ENCODE measurements around the gene KCND3. TPM values are rescaled to one million over a fixed set of nuclear protein-coding genes. Genes with fewer than 3 reads are reported as not detected.

Gene KCND3
- total RNA-seq, 2 experiments from 2014 or later = not detected

DNA sequence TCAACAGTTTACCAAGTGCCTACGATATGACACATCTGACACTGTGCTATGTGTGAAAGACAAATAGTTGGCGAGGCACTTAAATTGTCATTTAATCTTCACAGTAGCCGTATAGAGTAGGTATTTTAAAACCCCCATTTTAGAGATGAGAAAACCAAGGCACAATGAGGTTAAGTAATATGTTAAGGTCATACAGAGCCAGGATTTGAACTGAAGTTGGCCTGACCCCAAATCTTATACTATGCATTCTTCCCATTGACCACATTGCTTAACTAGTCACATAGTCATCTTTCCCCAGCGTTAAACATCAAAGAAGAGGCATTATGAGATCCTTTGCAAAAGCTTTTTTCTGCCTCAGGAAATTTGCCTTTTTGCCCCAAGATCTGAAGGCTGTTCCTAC, 254.1 kb downstream of the KCND3 start:
- Mint-ChIP-seq H3K9me3 (no peaks in the 10 kb centered on the region), H3K27ac (no peak overlapping the region), H3K36me3 (ENCODE audit: low read depth) (no peaks in the 10 kb centered on the region), H3K27me3 (peaks cover 19% of the 10 kb centered on the region), H3K4me3 (no peak overlapping the region), H3K4me1 (peaks cover 30% of the 10 kb centered on the region)
- ChIA-PET POLR2A (interaction anchor here (5.3 to 7.1 kb wide), 2 partner anchors 8 to 19 kb away, joined by 32 to 48 read pairs; partner anchors contain the start of gene DDX20), CTCF (interaction anchor here (1.6 to 5.8 kb wide), 3 partner anchors 12 to 227 kb away, joined by 7 to 39 read pairs (median 16); no protein-coding TSS in a partner anchor)
- DNase-seq = no peak

DNA sequence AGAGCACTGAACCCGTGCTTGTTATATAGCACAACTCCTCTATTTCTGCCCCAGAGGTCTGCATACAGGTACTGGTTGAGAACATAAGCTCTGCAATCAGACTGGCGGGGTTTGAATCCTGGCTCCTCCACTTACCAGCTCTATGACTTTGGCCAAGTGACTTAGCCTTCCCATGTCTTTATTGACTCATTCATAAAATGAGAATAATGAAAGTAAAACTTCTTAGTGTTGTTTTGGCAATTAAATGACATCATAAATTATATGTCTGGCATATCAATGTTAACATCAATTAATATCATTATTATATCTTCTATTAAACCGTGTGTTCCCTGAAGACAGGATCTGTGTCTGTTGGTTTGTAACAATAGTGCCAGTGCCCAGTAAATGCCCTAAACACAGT, 254.6 kb downstream of the KCND3 start:
- Mint-ChIP-seq H3K4me3 (no peak overlapping the region), H3K27ac (no peak overlapping the region), H3K4me1 (peaks cover 28% of the 10 kb centered on the region), H3K9me3 (no peaks in the 10 kb centered on the region), H3K27me3 (peaks cover 16% of the 10 kb centered on the region), H3K36me3 (ENCODE audit: low read depth) (no peaks in the 10 kb centered on the region)
- ChIA-PET CTCF (interaction anchor here (0.6 to 3.0 kb wide), 3 partner anchors 12 to 25 kb away, joined by 3 to 16 read pairs (median 5); no protein-coding TSS in a partner anchor), POLR2A (interaction anchor here (7.1 kb wide), 1 partner anchor 19 kb away, joined by 48 read pairs; the partner anchor contains the start of gene DDX20)
- DNase-seq = no peak

DNA sequence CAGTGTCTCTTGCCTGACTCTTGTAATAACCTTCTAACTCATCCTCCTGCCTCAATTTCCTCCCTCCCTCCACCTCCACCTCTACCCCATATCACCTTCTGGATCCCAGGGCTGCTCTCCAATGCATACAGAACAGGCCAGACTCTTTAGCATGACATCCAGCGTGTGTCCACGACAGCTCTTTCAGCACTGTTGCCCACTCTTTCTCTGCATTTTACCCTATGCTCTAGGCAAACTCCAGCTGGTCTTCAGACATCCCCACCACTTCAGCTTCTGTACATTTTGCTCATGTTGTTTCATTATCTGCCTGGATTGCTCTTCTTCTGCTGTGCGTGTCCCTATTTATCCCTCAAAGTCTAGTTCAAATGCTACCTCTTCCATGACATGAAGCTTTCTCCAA, 255.0 kb downstream of the KCND3 start:
- ChIA-PET CTCF (interaction anchor here (0.6 to 3.0 kb wide), 3 partner anchors 13 to 25 kb away, joined by 3 to 16 read pairs (median 5); no protein-coding TSS in a partner anchor), POLR2A (interaction anchor here (1.1 to 7.1 kb wide), 2 partner anchors 20 to 110 kb away, joined by 3 to 48 read pairs; partner anchors contain the start of gene DDX20)
- H3K4me3 Mint-ChIP-seq = no peak overlapping the region
- H3K9me3 Mint-ChIP-seq = no peaks in the 10 kb centered on the region
- H3K36me3 Mint-ChIP-seq (ENCODE audit: low read depth) = no peaks in the 10 kb centered on the region
- peaks cover 15% of the 10 kb centered on the region for H3K27me3 Mint-ChIP-seq
- no peak overlapping the region for H3K27ac Mint-ChIP-seq
- peaks cover 26% of the 10 kb centered on the region for H3K4me1 Mint-ChIP-seq
- DNase-seq = no peak

DNA sequence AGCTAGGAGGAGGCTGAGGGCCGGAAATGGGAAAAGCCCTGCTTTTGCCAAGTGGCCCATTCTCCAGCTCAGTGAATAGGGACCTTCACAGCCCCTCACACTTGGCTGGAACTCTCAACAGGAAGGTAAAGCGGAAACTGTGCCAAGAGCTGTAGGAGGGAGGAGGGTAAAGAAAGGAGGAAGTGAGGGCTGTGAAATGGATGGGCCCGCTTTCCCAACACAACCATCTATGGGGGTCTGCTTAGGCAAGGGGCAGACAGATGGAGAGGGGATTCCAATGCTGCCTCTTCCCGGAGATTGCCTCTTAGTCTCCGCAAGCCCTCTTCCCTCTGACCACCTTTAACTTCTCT, 255.5 kb downstream of the KCND3 start:
- H3K27ac Mint-ChIP-seq = no peak overlapping the region
- H3K27me3 Mint-ChIP-seq = peaks cover 15% of the 10 kb centered on the region
- ChIA-PET CTCF (interaction anchor here (1.1 to 2.5 kb wide), 3 partner anchors 13 to 226 kb away, joined by 3 to 9 read pairs (median 5); no protein-coding TSS in a partner anchor), POLR2A (interaction anchor here (1.1 kb wide), 1 partner anchor 110 kb away, joined by 3 read pairs; no protein-coding TSS in a partner anchor)
- H3K4me3 Mint-ChIP-seq = no peak overlapping the region
- H3K9me3 Mint-ChIP-seq = no peaks in the 10 kb centered on the region
- peaks cover 26% of the 10 kb centered on the region for H3K4me1 Mint-ChIP-seq
- no peaks in the 10 kb centered on the region for H3K36me3 Mint-ChIP-seq (ENCODE audit: low read depth)
- no peak for DNase-seq

DNA sequence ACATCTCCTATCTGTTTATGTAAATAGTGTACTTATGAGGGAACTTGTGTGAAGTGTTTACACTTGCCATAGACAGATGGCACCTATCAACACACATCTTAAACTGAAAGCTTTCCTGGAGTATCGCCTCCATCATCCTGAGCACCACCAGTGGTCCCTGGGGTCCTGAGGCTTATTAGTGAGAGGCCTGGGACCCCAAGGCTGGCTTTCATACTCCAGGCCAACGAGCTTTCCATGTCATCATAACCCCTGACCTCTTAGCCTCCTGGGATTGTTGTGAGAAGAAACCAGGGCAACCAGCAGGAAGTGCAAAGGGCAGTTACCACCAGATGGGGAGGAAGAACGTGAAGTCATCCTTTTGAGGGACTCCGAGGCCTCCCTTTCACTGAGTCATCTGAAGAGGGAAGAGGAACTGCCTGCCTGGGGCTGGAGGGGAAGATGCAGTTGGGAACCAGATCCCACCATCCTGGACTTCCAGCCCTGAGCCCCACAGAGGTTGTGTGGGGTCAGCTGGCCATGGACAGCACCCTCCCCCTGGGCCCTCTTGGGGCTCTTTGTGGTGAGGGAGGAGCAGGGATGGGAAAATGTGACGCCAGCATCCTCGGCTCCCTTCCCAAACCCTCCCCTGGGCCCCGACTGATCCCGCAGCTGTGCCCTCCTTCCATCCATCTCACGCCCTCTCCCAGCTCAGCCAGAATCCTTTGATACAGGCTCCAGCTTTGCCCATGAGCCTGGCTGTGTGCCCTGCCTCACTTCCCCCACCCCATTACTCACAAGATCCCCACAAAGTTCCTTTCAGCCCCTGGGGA, 256.1 kb downstream of the KCND3 start:
- peaks cover 13% of the 10 kb centered on the region for H3K27me3 Mint-ChIP-seq
- ChIA-PET CTCF (interaction anchor here (1.5 to 2.5 kb wide), 3 partner anchors 14 to 225 kb away, joined by 5 to 9 read pairs (median 6); no protein-coding TSS in a partner anchor), POLR2A (interaction anchor here (1.1 kb wide), 1 partner anchor 109 kb away, joined by 3 read pairs; no protein-coding TSS in a partner anchor)
- peaks cover 23% of the 10 kb centered on the region for H3K4me1 Mint-ChIP-seq
- no peak overlapping the region for H3K27ac Mint-ChIP-seq
- no peak for DNase-seq
- no peak overlapping the region for H3K4me3 Mint-ChIP-seq
- H3K36me3 Mint-ChIP-seq (ENCODE audit: low read depth) = no peaks in the 10 kb centered on the region
- H3K9me3 Mint-ChIP-seq = no peaks in the 10 kb centered on the region

DNA sequence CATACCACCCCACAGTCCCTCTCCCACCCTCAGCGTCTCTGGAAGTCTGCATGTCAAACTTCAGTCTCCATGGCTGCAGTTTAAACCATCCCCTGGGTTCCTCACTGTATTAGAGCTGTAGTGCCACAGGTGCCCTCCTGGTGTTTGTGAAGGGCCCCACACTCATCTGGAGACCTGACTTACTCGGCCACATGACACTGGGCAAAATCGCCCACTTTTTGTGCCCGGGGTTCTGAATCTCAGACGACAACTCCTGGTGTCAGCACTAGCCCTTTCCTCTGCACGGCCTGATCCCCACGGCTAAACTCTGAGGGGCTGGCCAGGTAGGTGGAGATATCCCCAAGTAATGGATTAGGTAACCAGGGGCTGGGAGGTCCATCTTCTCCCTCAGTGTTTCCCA, 256.8 kb downstream of the KCND3 start:
- H3K36me3 Mint-ChIP-seq (ENCODE audit: low read depth) = no peaks in the 10 kb centered on the region
- CTCF ChIA-PET = interaction anchor here (1.5 to 2.9 kb wide), 4 partner anchors 15 to 225 kb away, joined by 5 to 9 read pairs (median 6); no protein-coding TSS in a partner anchor
- no peak for DNase-seq
- H3K27ac Mint-ChIP-seq = no peak overlapping the region
- POLR2A ChIA-PET = interaction anchor here (0.9 to 1.2 kb wide), 2 partner anchors 17 to 22 kb away, joined by 3 read pairs; no protein-coding TSS in a partner anchor
- no peaks in the 10 kb centered on the region for H3K9me3 Mint-ChIP-seq
- no peak overlapping the region for H3K4me3 Mint-ChIP-seq
- H3K27me3 Mint-ChIP-seq = peaks cover 8% of the 10 kb centered on the region
- H3K4me1 Mint-ChIP-seq = peaks cover 17% of the 10 kb centered on the region

- Mint-ChIP-seq H3K9me3 (no peaks in the 10 kb centered on the region), H3K36me3 (ENCODE audit: low read depth) (no peaks in the 10 kb centered on the region), H3K27ac (no peak overlapping the region), H3K4me3 (no peak overlapping the region), H3K27me3 (peaks cover 2% of the 10 kb centered on the region), H3K4me1 (peaks cover 11% of the 10 kb centered on the region)
- CTCF ChIA-PET = interaction anchor here (1.5 to 2.9 kb wide), 3 partner anchors 17 to 224 kb away, joined by 6 to 9 read pairs (median 7); no protein-coding TSS in a partner anchor
- DNase-seq = no peak
- POLR2A ChIA-PET = interaction anchor here (0.6 to 1.2 kb wide), 4 partner anchors 11 to 224 kb away, joined by 3 read pairs; no protein-coding TSS in a partner anchor
Observed at GRCh38 chr1:111731956-111732355, 257.5 kb downstream of the KCND3 start.

- no peaks in the 10 kb centered on the region for H3K27me3 Mint-ChIP-seq
- POLR2A ChIA-PET = no interaction called here
- no peak overlapping the region for H3K4me3 Mint-ChIP-seq
- no peak overlapping the region for H3K27ac Mint-ChIP-seq
- H3K36me3 Mint-ChIP-seq (ENCODE audit: low read depth) = no peaks in the 10 kb centered on the region
- H3K4me1 Mint-ChIP-seq = peaks cover 11% of the 10 kb centered on the region
- H3K9me3 Mint-ChIP-seq = no peaks in the 10 kb centered on the region
- CTCF ChIA-PET = interaction anchor here (2.9 kb wide), 1 partner anchor 16 kb away, joined by 7 read pairs; no protein-coding TSS in a partner anchor
- no peak for DNase-seq
Observed at GRCh38 chr1:111730706-111731105, 258.8 kb downstream of the KCND3 start.

DNA sequence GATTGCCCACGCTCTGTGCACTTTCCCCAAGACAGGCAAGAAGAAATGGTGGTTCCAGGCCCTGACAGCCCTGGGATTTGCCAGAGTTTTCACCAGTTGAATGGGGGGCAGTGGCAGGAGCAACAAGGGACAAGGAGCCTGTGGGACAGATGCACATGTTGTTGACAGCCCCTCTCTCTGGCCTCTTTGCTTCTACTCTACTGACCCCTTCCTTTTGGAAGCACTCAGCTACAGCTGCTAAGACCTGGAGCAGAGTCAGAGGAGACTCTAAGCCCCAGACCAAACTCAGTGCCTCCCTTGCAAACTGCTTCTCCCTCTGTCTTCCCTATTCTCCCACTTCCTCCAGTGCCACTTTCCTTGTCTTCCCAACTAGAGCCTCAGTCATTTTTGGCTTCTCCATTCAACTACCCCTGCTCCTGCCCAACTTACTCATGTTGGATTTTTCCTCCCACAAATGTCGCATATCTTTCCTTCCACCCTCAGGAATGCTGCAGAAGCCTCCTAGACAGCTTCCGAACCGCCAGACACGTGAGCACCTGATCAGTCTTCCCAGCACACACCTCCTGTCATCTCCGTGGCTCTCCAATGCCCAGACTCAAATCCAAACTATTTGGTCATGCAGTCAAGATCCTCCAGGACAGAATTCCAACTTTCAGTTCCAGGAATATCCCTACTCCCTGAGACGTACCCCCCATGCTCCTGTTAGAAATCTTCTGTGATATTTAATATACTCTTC, 259.4 kb downstream of the KCND3 start:
- DNase-seq = no peak
- Mint-ChIP-seq H3K27me3 (no peaks in the 10 kb centered on the region), H3K36me3 (ENCODE audit: low read depth) (no peaks in the 10 kb centered on the region), H3K4me3 (no peak overlapping the region), H3K27ac (no peak overlapping the region), H3K4me1 (peaks cover 11% of the 10 kb centered on the region), H3K9me3 (no peaks in the 10 kb centered on the region)
- CTCF ChIA-PET = interaction anchor here (0.9 to 2.9 kb wide), 3 partner anchors 15 to 17 kb away, joined by 3 to 7 read pairs (median 4); no protein-coding TSS in a partner anchor
- POLR2A ChIA-PET = interaction anchor here (4.8 kb wide), 1 partner anchor 8 kb away, joined by 32 read pairs; the partner anchor contains the start of gene INKA2

DNA sequence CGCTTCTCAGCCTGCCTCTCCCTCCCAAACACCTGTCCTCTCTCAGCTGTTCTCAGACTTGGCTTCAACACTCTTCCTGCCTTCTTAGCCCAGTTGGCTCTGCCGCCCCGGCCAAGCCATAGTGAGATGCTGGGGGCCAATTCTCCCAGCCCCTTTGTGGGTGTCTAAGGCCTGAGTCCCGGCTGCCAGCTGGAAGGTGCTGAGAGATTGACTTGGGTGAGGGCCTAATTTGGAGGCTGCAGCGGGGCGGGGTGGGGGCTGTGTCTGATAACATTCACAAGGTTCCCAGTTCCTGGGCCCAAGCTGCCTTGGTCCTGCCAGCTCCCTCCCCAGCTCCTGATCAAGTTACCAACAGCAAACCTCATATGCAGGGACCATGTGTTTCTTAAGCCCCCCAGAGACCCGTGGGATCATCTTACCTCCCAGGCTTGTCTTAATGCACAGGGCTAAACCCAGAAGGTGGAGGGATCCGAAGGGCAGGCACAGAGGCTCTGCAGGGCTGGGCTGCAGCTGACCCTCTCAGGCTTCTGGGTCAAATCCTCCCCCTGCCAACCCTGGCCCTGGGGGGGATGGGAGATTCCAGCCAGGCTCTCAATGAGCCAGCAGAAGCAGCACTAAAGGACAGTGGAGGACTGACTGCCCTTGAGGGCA, 260.1 kb downstream of the KCND3 start:
- CTCF ChIA-PET = interaction anchor here (0.9 to 1.2 kb wide), 3 partner anchors 10 to 18 kb away, joined by 3 to 4 read pairs (median 4); partner anchors contain the start of gene INKA2
- Mint-ChIP-seq H3K27me3 (no peaks in the 10 kb centered on the region), H3K4me3 (no peak overlapping the region), H3K27ac (no peak overlapping the region), H3K4me1 (peaks cover 11% of the 10 kb centered on the region), H3K9me3 (no peaks in the 10 kb centered on the region), H3K36me3 (ENCODE audit: low read depth) (no peaks in the 10 kb centered on the region)
- POLR2A ChIA-PET = interaction anchor here (1.2 to 4.8 kb wide), 2 partner anchors 8 to 9 kb away, joined by 3 to 32 read pairs; partner anchors contain the start of gene INKA2
- DNase-seq = no peak

DNA sequence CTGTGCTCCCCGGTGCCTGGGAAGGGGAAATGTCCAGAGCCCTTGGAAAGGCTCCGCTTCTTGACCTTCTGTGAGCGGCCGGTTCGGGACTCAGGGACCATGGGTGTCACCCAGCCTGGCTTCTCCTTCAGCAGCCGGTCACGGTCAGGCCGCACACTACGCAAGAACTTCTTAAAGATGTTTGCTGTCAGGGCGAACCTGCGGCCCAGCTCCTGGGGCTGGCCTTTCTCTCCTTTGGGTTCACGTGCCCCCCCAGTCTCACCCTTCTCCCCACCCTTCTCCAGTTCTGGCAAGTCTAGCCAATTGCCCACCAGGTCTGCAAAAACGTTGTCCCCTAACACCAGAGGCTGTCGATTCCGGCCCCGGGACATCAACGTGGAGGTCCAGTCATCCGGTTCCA, 262.4 kb downstream of the KCND3 start:
- no peak for DNase-seq
- Mint-ChIP-seq H3K4me3 (no peak overlapping the region), H3K9me3 (no peaks in the 10 kb centered on the region), H3K36me3 (ENCODE audit: low read depth) (no peaks in the 10 kb centered on the region), H3K27ac (no peak overlapping the region), H3K4me1 (peaks cover 8% of the 10 kb centered on the region), H3K27me3 (no peaks in the 10 kb centered on the region)
- POLR2A ChIA-PET = interaction anchor here (4.8 kb wide), 1 partner anchor 11 kb away, joined by 32 read pairs; the partner anchor contains the start of gene INKA2
- CTCF ChIA-PET = interaction anchor here (0.9 to 1.6 kb wide), 2 partner anchors 12 to 220 kb away, joined by 4 read pairs; no protein-coding TSS in a partner anchor

DNA sequence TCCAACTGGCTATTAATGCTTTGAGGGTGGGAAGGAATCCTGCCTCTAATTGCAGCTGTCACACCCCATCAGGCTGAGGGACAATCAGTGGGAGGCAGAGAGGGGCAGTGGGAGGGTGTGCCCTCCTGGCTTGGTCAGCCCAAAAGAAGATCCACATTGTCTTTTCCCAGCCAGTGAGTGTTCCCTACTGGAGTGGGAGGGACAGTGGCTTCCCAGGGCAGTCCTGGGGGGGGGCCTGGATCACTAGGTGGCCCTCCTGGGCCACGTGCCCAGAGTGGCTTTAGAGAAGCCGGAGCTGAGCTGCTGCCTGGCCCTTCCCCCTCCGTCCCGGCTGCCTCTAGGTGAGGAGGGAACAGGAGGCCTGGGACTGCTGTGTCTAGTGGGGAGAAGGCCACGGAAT, 264.3 kb downstream of the KCND3 start:
- ChIA-PET POLR2A (interaction anchor here (4.8 kb wide), 1 partner anchor 13 kb away, joined by 32 read pairs; the partner anchor contains the start of gene INKA2), CTCF (interaction anchor here (1.6 to 2.3 kb wide), 3 partner anchors 10 to 218 kb away, joined by 4 to 5 read pairs (median 4); no protein-coding TSS in a partner anchor)
- Mint-ChIP-seq H3K4me3 (no peak overlapping the region), H3K9me3 (no peaks in the 10 kb centered on the region), H3K27me3 (no peaks in the 10 kb centered on the region), H3K4me1 (peaks cover 14% of the 10 kb centered on the region), H3K27ac (no peak overlapping the region), H3K36me3 (ENCODE audit: low read depth) (no peaks in the 10 kb centered on the region)
- DNase-seq = no peak

All from activated CD4-positive, alpha-beta memory T cell treated with anti-CD3 and anti-CD28 coated beads, Interleukin-2, amount 10 ng/mL, durations not matched to agents 7 days and 5 days (primary cell).